NOMO-1 (cell line): ENCODE measurements around the gene HBG2.
"Not testable (repeated sequence)": the region's sequence is repeated elsewhere in the genome, so short reads cannot be mapped to it uniquely, and the experiment has no call there.

Experiments used
- DNase-seq, 2 experiments: peaks; one replicate each; lab custom pipeline; 2025; ENCODE audit not compliant: unreplicated experiment in 2 of 2; lab: John Stamatoyannopoulos, UW

HBG2 gene

GRCh38 chr11:5254646-5255413 is at the start of gene HBG2:
HBG2 (minus strand) TSS chr11:5254781; CDS start chr11:5254728, 53 bp downstream.
- DNase-seq = not testable (repeated sequence)

GRCh38 chr11:5304046-5304445 is 49.5 kb upstream of the HBG2 start:
- no peak for DNase-seq

GRCh38 chr11:5303626-5304025 is 49.0 kb upstream of the HBG2 start:
- no peak for DNase-seq

- DNase-seq = no peak
Observed at GRCh38 chr11:5301846-5302245, 47.3 kb upstream of the HBG2 start, which contains the start of gene OR51B4. OR51B4 (minus strand) TSS chr11:5301946; CDS start chr11:5301946, 0 bp downstream.

GRCh38 chr11:5300251-5300650 is 45.7 kb upstream of the HBG2 start:
- DNase-seq = no peak

- no peak for DNase-seq
Observed at GRCh38 chr11:5298451-5298850, 43.9 kb upstream of the HBG2 start.

GRCh38 chr11:5297721-5298323 is 43.2 kb upstream of the HBG2 start:
- no peak for DNase-seq

- DNase-seq = not testable (repeated sequence)
Observed at GRCh38 chr11:5294342-5294995, 39.9 kb upstream of the HBG2 start.

- DNase-seq = no peak
Observed at GRCh38 chr11:5293028-5293427, 38.4 kb upstream of the HBG2 start.

- peak in 1 of 2 experiments; percentile 12 for DNase-seq
Observed at GRCh38 chr11:5291207-5291838, 36.7 kb upstream of the HBG2 start.

- no peak for DNase-seq
Observed at GRCh38 chr11:5290106-5290505, 35.5 kb upstream of the HBG2 start.

GRCh38 chr11:5289696-5290095 is 35.1 kb upstream of the HBG2 start:
- DNase-seq = no peak

GRCh38 chr11:5288906-5289550 is 34.4 kb upstream of the HBG2 start:
- no peak for DNase-seq

GRCh38 chr11:5288108-5288905 is 33.7 kb upstream of the HBG2 start:
- DNase-seq = no peak

- DNase-seq = no peak
Observed at GRCh38 chr11:5286901-5287300, 32.3 kb upstream of the HBG2 start.

GRCh38 chr11:5286351-5286750 is 31.8 kb upstream of the HBG2 start:
- DNase-seq = no peak

GRCh38 chr11:5285703-5286340 is 31.2 kb upstream of the HBG2 start:
- peak in 1 of 2 experiments; percentile 24 for DNase-seq

- no peak for DNase-seq
Observed at GRCh38 chr11:5284637-5285036, 30.1 kb upstream of the HBG2 start.

GRCh38 chr11:5283882-5284281 is 29.3 kb upstream of the HBG2 start:
- no peak for DNase-seq
